Large intestine (tissue), 3 donors: ENCODE data around the gene CTSK. TPM values are rescaled to one million over a fixed set of nuclear protein-coding genes. Genes with fewer than 3 reads are reported as not detected.
"Not testable (repeated sequence)": the region's sequence is repeated elsewhere in the genome, so short reads cannot be mapped to it uniquely, and the experiment has no call there.

Experiments
- DNase-seq, 2 donors: peaks; one replicate each; pipeline versions ENCODE4 v3.0.0 to v3.0.0-alpha.2; 2013
- H3K27ac ChIP-seq: one replicate; pipeline ENCODE4 v1.5.1; 2013; ENCODE audit warnings: low read length
- H3K27me3 ChIP-seq: 2 replicates; pipeline ENCODE4 v1.6.1; 2013; ENCODE audit warnings: low read length; ENCODE audit not compliant: control insufficient read depth, insufficient read depth
- H3K36me3 ChIP-seq: 2 replicates; pipeline ENCODE4 v1.6.1; 2013; ENCODE audit warnings: low read length; ENCODE audit not compliant: control insufficient read depth, insufficient read depth
- H3K4me1 ChIP-seq: one replicate; pipeline ENCODE4 v1.6.1; 2013; ENCODE audit warnings: low read length; ENCODE audit not compliant: control insufficient read depth, insufficient read depth
- H3K4me3 ChIP-seq: one replicate; pipeline ENCODE4 v1.5.1; 2013; ENCODE audit warnings: low read length
- H3K9me3 ChIP-seq: one replicate; pipeline ENCODE4 v1.6.1; 2013; ENCODE audit warnings: mild to moderate bottlenecking, low read depth, low read length, moderate library complexity; ENCODE audit not compliant: control insufficient read depth
- WGBS: methylation state at CpG from one replicate; pipeline ENCODE4 v1.1.5; 2013; ENCODE audit warnings: low lambda C conversion rate; ENCODE audit not compliant: insufficient coverage; 5-methylcytosine and 5-hydroxymethylcytosine counted together
- polyA plus RNA-seq: library from polyadenylated mRNA; unstranded; fragments of 120-200 nt; gene quantifications from one replicate; pipeline ENCODE4 v1.2.1, GENCODE V29; 2013

Gene CTSK
- polyA plus RNA-seq, 1 donor = 18.3 TPM

GRCh38 chr1:150788946-150789345 lies 19.1 kb downstream of the CTSK start:
- no peaks in the 10 kb centered on the region for H3K9me3 ChIP-seq
- no peak for DNase-seq
- no peak overlapping the region for H3K4me3 ChIP-seq
- H3K27ac ChIP-seq = no peak overlapping the region
- no CpG with 5 or more reads among the region's 4 CpGs for WGBS
- H3K36me3 ChIP-seq = no peaks in the 10 kb centered on the region
- H3K4me1 ChIP-seq = no peaks in the 10 kb centered on the region
- no peaks in the 10 kb centered on the region for H3K27me3 ChIP-seq

DNA sequence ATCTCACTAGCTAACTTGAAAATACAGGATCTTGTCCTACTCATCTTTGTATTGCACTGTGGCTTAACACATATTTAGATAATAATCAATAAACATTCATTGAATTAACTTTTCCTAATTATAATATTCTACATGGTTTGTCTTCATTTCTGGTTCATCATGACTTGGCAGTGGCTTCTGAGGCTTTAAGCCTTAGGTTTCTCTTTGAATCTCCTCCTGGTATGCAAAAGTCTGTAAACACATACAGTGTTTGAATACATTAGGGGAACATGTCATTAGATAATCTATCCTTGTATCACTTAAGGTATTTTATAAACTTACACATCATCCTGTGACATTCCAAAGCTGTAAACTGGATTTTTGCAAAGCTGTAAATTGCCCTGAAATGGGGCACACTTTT lies 20.6 kb downstream of the CTSK start:
- Histone ChIP-seq H3K9me3 (no peaks in the 10 kb centered on the region), H3K4me1 (no peaks in the 10 kb centered on the region), H3K36me3 (no peaks in the 10 kb centered on the region), H3K27ac (no peak overlapping the region), H3K27me3 (no peaks in the 10 kb centered on the region), H3K4me3 (no peak overlapping the region)
- DNase-seq = no peak

- no peaks in the 10 kb centered on the region for H3K36me3 ChIP-seq
- H3K27me3 ChIP-seq = no peaks in the 10 kb centered on the region
- H3K4me1 ChIP-seq = no peaks in the 10 kb centered on the region
- WGBS = no CpG with 5 or more reads among the region's 3 CpGs
- H3K9me3 ChIP-seq = peaks cover 5% of the 10 kb centered on the region
- DNase-seq = no peak
- no peak overlapping the region for H3K27ac ChIP-seq
- H3K4me3 ChIP-seq = no peak overlapping the region
These were observed 27.6 kb downstream of the CTSK start for GRCh38 chr1:150780510-150780909.

DNA sequence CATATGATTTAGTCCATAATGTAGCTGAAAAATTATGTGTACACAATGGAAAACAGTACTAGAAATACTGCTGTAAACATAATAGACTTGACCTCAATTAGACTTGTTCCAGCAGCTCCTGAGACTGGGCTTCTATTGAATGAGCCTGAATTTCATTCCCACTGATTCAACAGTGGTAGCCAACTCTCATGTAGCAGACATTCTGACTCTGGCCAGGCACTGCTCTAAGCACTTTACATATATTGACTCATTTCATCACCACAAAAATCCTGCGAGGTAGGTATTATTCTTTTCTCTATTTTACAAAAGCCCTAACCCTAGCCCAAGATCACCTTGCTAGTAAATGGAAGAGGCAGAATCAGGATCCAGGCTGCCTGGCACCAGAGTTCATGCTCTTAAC lies 29.7 kb downstream of the CTSK start:
- Histone ChIP-seq H3K9me3 (peaks cover 5% of the 10 kb centered on the region), H3K27ac (no peak overlapping the region), H3K36me3 (no peaks in the 10 kb centered on the region), H3K4me1 (no peaks in the 10 kb centered on the region), H3K4me3 (no peak overlapping the region), H3K27me3 (no peaks in the 10 kb centered on the region)
- no CpG with 5 or more reads among the region's 1 CpG for WGBS
- DNase-seq = no peak

DNA sequence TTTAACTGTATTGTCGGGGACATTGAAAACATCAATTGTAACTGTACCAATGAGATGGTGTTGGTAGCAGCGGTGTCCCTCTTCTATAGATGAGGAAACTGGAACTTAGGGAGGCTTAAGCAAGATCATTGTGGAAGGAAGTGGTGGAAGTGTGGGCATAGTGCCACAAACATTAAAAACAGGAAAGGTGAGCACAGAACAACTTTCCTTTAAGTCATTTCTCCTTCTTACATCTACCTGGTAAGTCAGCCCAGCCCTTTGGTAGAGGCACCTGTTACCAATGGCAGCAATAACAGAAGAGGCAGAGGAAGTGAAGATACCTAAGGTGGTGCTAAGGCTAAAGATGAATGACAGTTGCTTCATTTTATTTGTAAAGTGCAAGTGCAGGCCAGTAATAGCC lies 30.5 kb downstream of the CTSK start:
- Histone ChIP-seq H3K27me3 (no peaks in the 10 kb centered on the region), H3K4me3 (no peak overlapping the region), H3K9me3 (peaks cover 5% of the 10 kb centered on the region), H3K4me1 (no peaks in the 10 kb centered on the region), H3K36me3 (no peaks in the 10 kb centered on the region), H3K27ac (no peak overlapping the region)
- WGBS = no CpG with 5 or more reads among the region's 2 CpGs
- no peak for DNase-seq

GRCh38 chr1:150775931-150776505 lies 32.0 kb downstream of the CTSK start:
- 86% methylated on average over 1 of the region's 13 CpGs for WGBS

GRCh38 chr1:150775276-150775675 lies 32.8 kb downstream of the CTSK start:
- no peak overlapping the region for H3K4me3 ChIP-seq
- no peaks in the 10 kb centered on the region for H3K4me1 ChIP-seq
- 93% methylated on average over 2 of the region's 3 CpGs for WGBS
- no peak overlapping the region for H3K27ac ChIP-seq
- H3K9me3 ChIP-seq = no peaks in the 10 kb centered on the region
- no peak for DNase-seq
- H3K36me3 ChIP-seq = no peaks in the 10 kb centered on the region
- no peaks in the 10 kb centered on the region for H3K27me3 ChIP-seq

More at GRCh38 chr1:150775931-150776505, 32.0 kb downstream of the CTSK start:
- not testable (repeated sequence) for H3K27me3 ChIP-seq, H3K9me3 ChIP-seq, H3K27ac ChIP-seq, H3K4me3 ChIP-seq, DNase-seq, H3K4me1 ChIP-seq, H3K36me3 ChIP-seq

DNA sequence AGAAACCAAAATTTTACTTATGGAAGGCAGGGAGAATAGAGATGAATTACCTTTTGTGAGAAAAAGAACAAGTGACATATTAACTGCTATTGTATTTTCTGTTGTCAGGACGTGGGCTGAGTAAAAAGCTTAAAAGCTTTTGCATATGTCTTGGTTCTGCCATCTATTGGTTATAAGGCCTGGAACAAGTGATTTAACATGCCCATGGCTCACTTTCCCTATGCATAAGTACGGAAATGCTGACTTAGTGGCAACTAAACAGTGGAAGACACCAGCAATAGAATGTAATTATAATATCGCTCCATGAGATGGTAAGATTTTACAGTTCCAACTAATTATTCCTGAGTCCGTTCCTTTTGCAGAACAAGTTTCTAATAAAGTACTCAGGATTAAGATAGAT lies 35.7 kb downstream of the CTSK start:
- no peaks in the 10 kb centered on the region for H3K36me3 ChIP-seq
- H3K9me3 ChIP-seq = no peaks in the 10 kb centered on the region
- H3K27me3 ChIP-seq = no peaks in the 10 kb centered on the region
- WGBS = no CpG with 5 or more reads among the region's 4 CpGs
- DNase-seq = no peak
- H3K4me1 ChIP-seq = no peaks in the 10 kb centered on the region
- no peak overlapping the region for H3K27ac ChIP-seq
- H3K4me3 ChIP-seq = no peak overlapping the region

- H3K36me3 ChIP-seq, H3K27ac ChIP-seq, H3K4me3 ChIP-seq, DNase-seq, H3K27me3 ChIP-seq, H3K4me1 ChIP-seq, H3K9me3 ChIP-seq: not testable (repeated sequence)
- WGBS = no CpG with 5 or more reads among the region's 1 CpG
These were observed 40.4 kb downstream of the CTSK start for GRCh38 chr1:150767704-150768103.

GRCh38 chr1:150765977-150766301 lies 42.1 kb downstream of the CTSK start:
- not testable (repeated sequence) for H3K36me3 ChIP-seq, H3K27me3 ChIP-seq, H3K4me3 ChIP-seq, DNase-seq, H3K4me1 ChIP-seq, H3K9me3 ChIP-seq
- no CpG with 5 or more reads among the region's 1 CpG for WGBS
- H3K27ac ChIP-seq = peak overlapping the region; percentile 24

DNA sequence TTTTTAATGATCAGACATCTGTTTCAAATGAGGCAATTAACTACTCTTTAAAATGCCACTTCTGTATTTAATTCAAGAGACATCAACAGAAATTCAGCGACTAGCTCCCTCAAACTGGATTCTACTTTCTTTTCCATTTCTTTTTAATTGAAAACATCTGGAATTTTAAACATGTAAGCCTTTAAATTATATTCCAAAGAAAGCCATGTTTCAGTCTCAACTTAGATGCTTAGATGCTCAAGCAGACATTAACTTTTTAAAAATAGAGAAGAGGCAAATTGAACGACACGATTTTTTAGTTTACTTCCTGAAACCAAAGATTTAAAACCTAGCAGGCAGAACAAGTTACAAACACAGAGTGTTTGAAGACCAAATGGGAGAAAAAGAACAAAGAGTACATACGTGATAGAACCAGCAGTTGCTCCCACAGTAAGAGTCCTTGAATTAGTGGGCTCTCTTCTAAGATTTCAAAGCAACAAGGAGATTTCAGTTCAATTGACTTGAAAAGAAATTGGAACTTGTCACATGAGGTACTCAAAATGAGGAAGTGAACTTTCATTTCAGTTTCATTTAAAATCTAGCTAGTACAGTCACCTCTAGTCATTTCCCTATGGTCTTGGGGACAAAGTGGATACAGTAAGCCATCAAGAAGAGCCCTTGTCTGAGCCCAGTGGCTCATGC lies 42.6 kb downstream of the CTSK start, which contains the start of gene CTSS:
CTSS (minus strand) TSS at position 483 of the 681 bp plus-strand sequence. CDS start 1,015 bp downstream, outside the sequence.
- peaks cover 4% of the 10 kb centered on the region for H3K9me3 ChIP-seq
- peak within 1 kb of the TSS; percentile 32 for H3K4me3 ChIP-seq
- H3K27ac ChIP-seq = peak within 1 kb of the TSS; percentile 24
- no peaks in the 10 kb centered on the region for H3K27me3 ChIP-seq
- DNase-seq = peak; percentile 16 to 72
- H3K36me3 ChIP-seq = no peaks in the 10 kb centered on the region
- WGBS = 63% methylated on average over 3 of the region's 4 CpGs
- H3K4me1 ChIP-seq = no peaks in the 10 kb centered on the region
